SU-DHL-6 (cell line): ENCODE measurements around the gene SLC1A3.

Experiments
- H2AFZ ChIP-seq: fragments of 200-600 bp; sonication (generic); 2 replicates; pipeline ENCODE4 v1.6.1; 2014; ENCODE audit warnings: low read depth, mild to moderate bottlenecking, moderate library complexity, mixed read lengths, antibody characterized with exemption, low read length; ENCODE audit not compliant: severe bottlenecking
- H3F3A ChIP-seq: fragments of 200-600 bp; shearing (Covaris generic); 2 replicates; pipeline ENCODE4 v1.6.0; 2016; ENCODE audit warnings: antibody characterized with exemption, mild to moderate bottlenecking; ENCODE audit not compliant: insufficient read depth
- H3K27ac ChIP-seq: fragments of 200-600 bp; sonication (generic); 2 replicates; pipeline ENCODE4 v1.5.1; 2016; ENCODE audit warnings: low read depth, mild to moderate bottlenecking, low read length, moderate library complexity, mixed read lengths
- H3K27me3 ChIP-seq: fragments of 200-600 bp; sonication (generic), shearing (Covaris generic); 2 replicates; pipeline ENCODE4 v1.6.0; 2014; ENCODE audit warnings: mild to moderate bottlenecking, low read length
- H3K36me3 ChIP-seq: fragments of 200-600 bp; sonication (generic); 2 replicates; pipeline ENCODE4 v1.6.1; 2014; ENCODE audit warnings: mild to moderate bottlenecking, low read length, mixed read lengths
- H3K4me2 ChIP-seq: fragments of 300-600, 200-600 bp; shearing (Covaris generic), sonication (generic); 2 replicates; pipeline ENCODE4 v1.6.0; 2014; ENCODE audit warnings: low read length, low read depth, mild to moderate bottlenecking; ENCODE audit not compliant: poor library complexity, severe bottlenecking
- H3K4me3 ChIP-seq: fragments of 200-600 bp; sonication (generic); 2 replicates; pipeline ENCODE4 v1.5.1; 2014; ENCODE audit warnings: antibody characterized with exemption, low read length, mild to moderate bottlenecking, mixed read lengths; ENCODE audit not compliant: insufficient read depth, poor library complexity, severe bottlenecking
- H3K79me2 ChIP-seq: fragments of 200-600 bp; sonication (generic); 2 replicates; pipeline ENCODE4 v1.6.1; 2014; ENCODE audit warnings: mild to moderate bottlenecking, low read length, moderate library complexity; ENCODE audit not compliant: insufficient read depth
- H3K9ac ChIP-seq: fragments of 200-600 bp; sonication (generic); 2 replicates; pipeline ENCODE4 v1.7.0; 2014; ENCODE audit warnings: mild to moderate bottlenecking, low read length
- H3K9me2 ChIP-seq: fragments of 200-600 bp; sonication (generic); replicated peaks from 2 replicates; pipeline ENCODE4 v1.6.1; 2014; ENCODE audit warnings: low read length; ENCODE audit not compliant: insufficient read depth
- H3K9me3 ChIP-seq: fragments of 200-600 bp; sonication (generic); 2 replicates; pipeline ENCODE4 v1.6.1; 2014; ENCODE audit warnings: low read length, mixed read lengths; ENCODE audit not compliant: insufficient read depth
- H4K20me1 ChIP-seq: fragments of 200-600 bp; sonication (generic); 2 replicates; pipeline ENCODE4 v1.6.1; 2014; ENCODE audit warnings: low read depth, mild to moderate bottlenecking, antibody characterized with exemption, low read length, moderate library complexity, mixed read lengths
- EZH2phosphoT487 ChIP-seq: fragments of 200-600 bp; sonication (generic), shearing (Covaris generic); conservative IDR thresholded peaks from 2 replicates; pipeline ENCODE4 v1.6.1; 2018; ENCODE audit warnings: mild to moderate bottlenecking, antibody characterized with exemption, low read length, moderate library complexity, mixed read lengths
- TF ChIP-seq, protein P1 (sequence below): fragments of 200-600 bp; sonication (generic); IDR thresholded peaks from one replicate; pipeline ENCODE4 v1.5.1; 2017; ENCODE audit warnings: antibody characterized with exemption, mild to moderate bottlenecking, low read length, moderate library complexity; ENCODE audit not compliant: insufficient read depth, poor library complexity, severe bottlenecking

Gene SLC1A3

DNA sequence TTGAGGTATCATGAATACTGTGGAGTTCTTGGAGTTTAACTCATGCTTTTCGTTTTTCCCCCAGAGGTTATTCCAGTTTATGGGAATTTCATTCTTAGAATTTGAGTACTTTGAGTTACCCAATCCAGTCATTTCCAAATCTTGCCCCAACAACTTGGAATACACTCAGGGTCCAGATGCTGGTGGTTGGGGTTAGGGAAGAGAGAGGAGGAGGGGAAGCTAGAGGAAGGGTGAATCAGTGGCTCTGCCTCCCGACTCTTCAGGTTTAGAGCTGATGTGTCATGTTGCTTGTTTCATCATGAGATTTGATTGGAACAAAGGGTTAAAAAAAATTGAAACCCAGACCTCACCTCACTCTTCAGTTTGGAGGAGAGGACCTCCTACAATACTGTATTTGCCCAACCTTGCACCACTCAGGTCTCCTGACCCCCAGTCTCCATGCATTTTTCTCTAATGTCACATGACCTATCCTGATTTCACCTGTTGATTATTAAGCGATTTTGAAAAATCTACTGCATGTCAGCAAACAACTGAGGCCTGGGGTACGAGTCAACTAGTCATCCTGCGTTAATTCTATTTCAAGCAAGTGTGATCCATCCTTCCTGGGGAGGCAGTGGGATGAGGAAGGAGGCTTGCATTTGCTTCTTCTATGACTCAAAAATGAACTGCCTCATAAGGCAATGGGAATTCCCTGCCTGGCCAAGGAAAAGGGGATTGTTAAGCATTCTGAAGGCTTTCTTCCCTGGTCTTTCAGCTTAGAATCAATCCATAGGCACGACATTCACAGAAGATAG lies 6.2 kb upstream of the SLC1A3 start:
- Histone ChIP-seq H3K4me3 (no peak overlapping the region), H3K27me3 (peaks cover 2% of the 10 kb centered on the region; the same call in 1 of the 2 replicates), H4K20me1 (no peaks in the 10 kb centered on the region)

DNA sequence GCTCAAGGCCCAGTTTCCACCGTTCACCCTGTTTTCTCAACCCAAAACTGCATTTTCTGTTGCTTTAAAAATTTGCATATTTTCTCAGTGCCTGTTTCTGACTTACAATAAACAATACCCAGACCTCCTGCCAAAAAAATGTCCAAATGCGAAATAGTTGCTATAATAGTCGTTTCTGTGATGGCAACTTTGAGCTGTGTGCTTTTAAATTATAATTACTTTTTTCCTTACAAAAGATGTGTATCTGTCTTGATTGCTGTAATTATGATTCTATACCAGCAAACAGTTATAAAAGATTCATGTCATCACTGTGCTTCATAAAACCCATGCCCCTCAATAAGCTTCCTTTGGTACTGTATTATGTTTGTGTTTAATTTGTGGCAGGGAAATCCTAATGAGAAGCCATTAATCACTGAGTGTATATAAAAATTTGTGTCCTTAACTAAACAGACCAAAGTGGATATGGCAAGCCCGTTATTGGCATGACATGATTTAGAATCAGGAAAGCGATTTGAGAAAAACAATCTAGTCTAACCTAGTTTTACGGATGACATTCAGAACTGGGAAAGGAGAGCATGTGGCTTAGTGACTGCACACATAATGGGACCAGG lies 5.4 kb upstream of the SLC1A3 start:
- Histone ChIP-seq H3K9ac (no peak overlapping the region), H3F3A (no peaks in the 10 kb centered on the region), H4K20me1 (no peaks in the 10 kb centered on the region), H3K27me3 (peaks cover 4% of the 10 kb centered on the region; the same call in 1 of the 2 replicates), H2AFZ (no peak overlapping the region), H3K9me2 (no peaks in the 10 kb centered on the region), H3K36me3 (no peaks in the 10 kb centered on the region), H3K4me2 (no peak overlapping the region), H3K4me3 (no peak overlapping the region), H3K79me2 (no peaks in the 10 kb centered on the region), H3K9me3 (no peaks in the 10 kb centered on the region), H3K27ac (no peak overlapping the region)
- TF ChIP-seq EZH2phosphoT487: no peak
- TF ChIP-seq, protein P1, sequence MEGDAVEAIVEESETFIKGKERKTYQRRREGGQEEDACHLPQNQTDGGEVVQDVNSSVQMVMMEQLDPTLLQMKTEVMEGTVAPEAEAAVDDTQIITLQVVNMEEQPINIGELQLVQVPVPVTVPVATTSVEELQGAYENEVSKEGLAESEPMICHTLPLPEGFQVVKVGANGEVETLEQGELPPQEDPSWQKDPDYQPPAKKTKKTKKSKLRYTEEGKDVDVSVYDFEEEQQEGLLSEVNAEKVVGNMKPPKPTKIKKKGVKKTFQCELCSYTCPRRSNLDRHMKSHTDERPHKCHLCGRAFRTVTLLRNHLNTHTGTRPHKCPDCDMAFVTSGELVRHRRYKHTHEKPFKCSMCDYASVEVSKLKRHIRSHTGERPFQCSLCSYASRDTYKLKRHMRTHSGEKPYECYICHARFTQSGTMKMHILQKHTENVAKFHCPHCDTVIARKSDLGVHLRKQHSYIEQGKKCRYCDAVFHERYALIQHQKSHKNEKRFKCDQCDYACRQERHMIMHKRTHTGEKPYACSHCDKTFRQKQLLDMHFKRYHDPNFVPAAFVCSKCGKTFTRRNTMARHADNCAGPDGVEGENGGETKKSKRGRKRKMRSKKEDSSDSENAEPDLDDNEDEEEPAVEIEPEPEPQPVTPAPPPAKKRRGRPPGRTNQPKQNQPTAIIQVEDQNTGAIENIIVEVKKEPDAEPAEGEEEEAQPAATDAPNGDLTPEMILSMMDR: no peak

More for the DNA sequence above, 6.2 kb upstream of the SLC1A3 start:
- no peak overlapping the region for H3K27ac ChIP-seq
- H2AFZ ChIP-seq: no peak overlapping the region
- no peaks in the 10 kb centered on the region for H3F3A ChIP-seq
- no peaks in the 10 kb centered on the region for H3K79me2 ChIP-seq
- no peak overlapping the region for H3K9ac ChIP-seq
- H3K9me3 ChIP-seq: no peaks in the 10 kb centered on the region
- H3K4me2 ChIP-seq: no peak overlapping the region
- no peak for TF ChIP-seq EZH2phosphoT487
- TF ChIP-seq, protein P1: no peak
- no peaks in the 10 kb centered on the region for H3K9me2 ChIP-seq
- no peaks in the 10 kb centered on the region for H3K36me3 ChIP-seq

DNA sequence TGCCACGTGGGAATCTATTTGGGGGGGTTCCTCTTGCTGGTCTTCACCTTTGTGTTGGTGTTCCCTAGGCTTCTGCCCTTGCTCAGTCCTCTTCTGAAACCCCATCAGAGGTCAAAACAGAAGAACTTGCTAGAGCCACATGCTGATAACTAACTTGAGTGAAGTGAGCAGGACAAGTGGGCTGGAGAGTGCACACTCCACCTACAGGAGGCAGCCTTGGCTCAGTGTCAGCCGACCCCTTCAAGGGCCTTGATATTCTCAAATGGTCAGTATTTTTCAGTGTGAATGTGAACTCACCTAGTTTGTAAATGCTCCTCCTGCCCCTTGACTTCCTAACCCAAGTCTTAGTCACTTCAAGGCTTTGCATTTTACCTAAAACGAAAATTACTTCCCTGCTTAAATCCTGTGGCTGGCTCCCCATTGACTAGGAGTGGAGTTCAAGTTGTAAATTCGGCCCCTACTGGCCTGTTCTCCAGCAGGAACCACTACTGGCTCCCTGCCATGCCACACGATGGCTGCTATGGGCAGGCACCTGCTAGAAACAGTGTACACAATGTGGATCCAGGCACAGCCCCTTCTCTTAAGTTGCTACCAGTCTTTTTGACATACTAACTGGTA lies 3.6 kb upstream of the SLC1A3 start:
- Histone ChIP-seq H2AFZ (no peak overlapping the region), H3K9me3 (no peaks in the 10 kb centered on the region), H3K4me3 (no peak overlapping the region), H3K9me2 (no peaks in the 10 kb centered on the region), H3K79me2 (no peaks in the 10 kb centered on the region), H3K4me2 (no peak overlapping the region), H3K9ac (no peak overlapping the region), H3K27me3 (peaks cover 4% of the 10 kb centered on the region; the same call in 1 of the 2 replicates), H3K36me3 (no peaks in the 10 kb centered on the region), H3F3A (no peaks in the 10 kb centered on the region), H3K27ac (no peak overlapping the region), H4K20me1 (no peaks in the 10 kb centered on the region)
- TF ChIP-seq, protein P1: no peak
- no peak for TF ChIP-seq EZH2phosphoT487
